Mucosa of descending colon (tissue), 3 donors: ENCODE results near the gene HIPK2. TPM values are rescaled to one million over a fixed set of nuclear protein-coding genes. Genes with fewer than 3 reads are reported as not detected.

Experiments used
- ATAC-seq: fragments of 200-7000 bp; cut with Tn5 transposase; one replicate; pipeline ENCODE4 v1.9.1; 2020; ENCODE audit warnings: mild to moderate bottlenecking, moderate library complexity
- DNase-seq, 3 donors: peaks; one replicate each; pipeline ENCODE4 v3.0.0-alpha.2; 2020
- H3K36me3 ChIP-seq: fragments of 200-600 bp; one replicate; pipeline ENCODE4 v1.8.0; 2021; ENCODE audit warnings: low read depth, mild to moderate bottlenecking
- H3K4me1 ChIP-seq: fragments of 200-600 bp; one replicate; pipeline ENCODE4 v1.8.0; 2021; ENCODE audit warnings: low read depth, mild to moderate bottlenecking
- H3K4me3 ChIP-seq: fragments of 200-600 bp; one replicate; pipeline ENCODE4 v1.8.0; 2021; ENCODE audit warnings: mild to moderate bottlenecking
- H3K9me3 ChIP-seq: fragments of 200-600 bp; one replicate; pipeline ENCODE4 v1.8.0; 2021; ENCODE audit warnings: mild to moderate bottlenecking
- intact Hi-C, 2 donors: fragments of 100-400 bp; cut with DNase I in 1 of 2; cut with micrococcal nuclease in 1 of 2; formaldehyde crosslinking; loops; one replicate each; pipeline versions ENCODE4 v1.11.0 to v1.11.1; 2022; cut with DNase I, micrococcal nuclease
- total RNA-seq, 3 donors: library from RNA; stranded (reverse); fragmentation: NEBNext Ultra II Directional in 2 of 3; extraction: Animal tissue kit (Norgen Biotek cat#: 25700) in 2 of 3; gene quantifications; one replicate each; pipeline versions ENCODE4 v1.2.1 to v1.2.4, GENCODE V29; 2021 to 2023
- TF ChIP-seq, protein P1 (sequence below): fragments of 200-600 bp; IDR thresholded peaks from one replicate; pipeline ENCODE4 v1.8.0; 2022; ENCODE audit warnings: antibody characterized with exemption, mild to moderate bottlenecking
- donor health status: DM: no; HTN: no; CAD: no; lungs with moderate emphysema.
- donor health status: DM: no; HTN: no; CAD: no.
- donor health status: DM: no; HTN: yes; CAD: no.

Gene HIPK2
- total RNA-seq, 3 donors from 2014 or later: 29.9 to 63.6 (median 39.9) TPM

DNA sequence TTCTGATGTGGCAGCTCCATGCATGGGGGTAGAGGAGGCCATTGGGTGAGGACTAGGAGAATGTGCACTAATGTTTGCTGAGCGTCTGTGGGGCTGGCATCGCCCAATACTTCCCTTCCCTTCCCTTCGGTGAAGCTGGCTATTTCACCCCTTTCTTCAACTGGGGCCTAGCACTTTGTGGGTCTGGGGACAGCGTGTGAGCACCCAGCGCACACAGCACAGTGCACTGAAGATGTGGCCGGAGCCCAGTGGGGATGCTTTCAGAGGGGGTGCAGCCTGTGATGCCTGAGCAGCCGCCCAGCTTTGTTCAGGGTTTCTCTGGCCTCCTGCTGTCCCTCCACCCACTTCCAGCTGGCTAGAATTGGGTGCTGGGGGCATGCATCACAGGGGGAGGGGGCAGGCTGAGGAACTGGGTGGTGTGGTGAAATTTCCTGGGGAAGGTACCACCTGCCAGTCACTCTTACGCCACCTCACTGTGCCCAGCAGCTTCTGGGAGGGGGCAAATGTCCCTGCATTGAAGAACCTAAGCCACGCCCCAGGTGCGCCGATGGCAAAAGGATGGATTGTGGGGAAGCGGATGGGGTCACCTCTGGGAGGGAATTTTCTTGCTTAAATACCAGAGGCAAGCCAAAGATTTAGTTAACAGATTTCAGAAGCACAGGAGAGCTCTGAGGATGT lies 208.8 kb downstream of the HIPK2 start:
- intact Hi-C loops: no loop called here
- Histone ChIP-seq H3K4me1 (no peaks in the 10 kb centered on the region), H3K36me3 (no peaks in the 10 kb centered on the region), H3K9me3 (no peaks in the 10 kb centered on the region), H3K4me3 (no peak overlapping the region)
- DNase-seq (no peak), ATAC-seq (no peak)
- TF ChIP-seq, protein P1, sequence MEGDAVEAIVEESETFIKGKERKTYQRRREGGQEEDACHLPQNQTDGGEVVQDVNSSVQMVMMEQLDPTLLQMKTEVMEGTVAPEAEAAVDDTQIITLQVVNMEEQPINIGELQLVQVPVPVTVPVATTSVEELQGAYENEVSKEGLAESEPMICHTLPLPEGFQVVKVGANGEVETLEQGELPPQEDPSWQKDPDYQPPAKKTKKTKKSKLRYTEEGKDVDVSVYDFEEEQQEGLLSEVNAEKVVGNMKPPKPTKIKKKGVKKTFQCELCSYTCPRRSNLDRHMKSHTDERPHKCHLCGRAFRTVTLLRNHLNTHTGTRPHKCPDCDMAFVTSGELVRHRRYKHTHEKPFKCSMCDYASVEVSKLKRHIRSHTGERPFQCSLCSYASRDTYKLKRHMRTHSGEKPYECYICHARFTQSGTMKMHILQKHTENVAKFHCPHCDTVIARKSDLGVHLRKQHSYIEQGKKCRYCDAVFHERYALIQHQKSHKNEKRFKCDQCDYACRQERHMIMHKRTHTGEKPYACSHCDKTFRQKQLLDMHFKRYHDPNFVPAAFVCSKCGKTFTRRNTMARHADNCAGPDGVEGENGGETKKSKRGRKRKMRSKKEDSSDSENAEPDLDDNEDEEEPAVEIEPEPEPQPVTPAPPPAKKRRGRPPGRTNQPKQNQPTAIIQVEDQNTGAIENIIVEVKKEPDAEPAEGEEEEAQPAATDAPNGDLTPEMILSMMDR: no peak

GRCh38 chr7:139568346-139568675 lies 209.5 kb downstream of the HIPK2 start:
- no peaks in the 10 kb centered on the region for H3K9me3 ChIP-seq
- intact Hi-C loops: no loop called here
- ATAC-seq: no peak
- TF ChIP-seq, protein P1: no peak
- H3K36me3 ChIP-seq: no peaks in the 10 kb centered on the region
- DNase-seq: no peak
- no peaks in the 10 kb centered on the region for H3K4me1 ChIP-seq
- no peak overlapping the region for H3K4me3 ChIP-seq

GRCh38 chr7:139567647-139568345 lies 210.0 kb downstream of the HIPK2 start:
- Histone ChIP-seq H3K4me1 (no peaks in the 10 kb centered on the region), H3K9me3 (no peaks in the 10 kb centered on the region), H3K36me3 (no peaks in the 10 kb centered on the region), H3K4me3 (no peak overlapping the region)
- DNase-seq: no peak
- ATAC-seq: no peak
- intact Hi-C loops: no loop called here
- TF ChIP-seq, protein P1: no peak

DNA sequence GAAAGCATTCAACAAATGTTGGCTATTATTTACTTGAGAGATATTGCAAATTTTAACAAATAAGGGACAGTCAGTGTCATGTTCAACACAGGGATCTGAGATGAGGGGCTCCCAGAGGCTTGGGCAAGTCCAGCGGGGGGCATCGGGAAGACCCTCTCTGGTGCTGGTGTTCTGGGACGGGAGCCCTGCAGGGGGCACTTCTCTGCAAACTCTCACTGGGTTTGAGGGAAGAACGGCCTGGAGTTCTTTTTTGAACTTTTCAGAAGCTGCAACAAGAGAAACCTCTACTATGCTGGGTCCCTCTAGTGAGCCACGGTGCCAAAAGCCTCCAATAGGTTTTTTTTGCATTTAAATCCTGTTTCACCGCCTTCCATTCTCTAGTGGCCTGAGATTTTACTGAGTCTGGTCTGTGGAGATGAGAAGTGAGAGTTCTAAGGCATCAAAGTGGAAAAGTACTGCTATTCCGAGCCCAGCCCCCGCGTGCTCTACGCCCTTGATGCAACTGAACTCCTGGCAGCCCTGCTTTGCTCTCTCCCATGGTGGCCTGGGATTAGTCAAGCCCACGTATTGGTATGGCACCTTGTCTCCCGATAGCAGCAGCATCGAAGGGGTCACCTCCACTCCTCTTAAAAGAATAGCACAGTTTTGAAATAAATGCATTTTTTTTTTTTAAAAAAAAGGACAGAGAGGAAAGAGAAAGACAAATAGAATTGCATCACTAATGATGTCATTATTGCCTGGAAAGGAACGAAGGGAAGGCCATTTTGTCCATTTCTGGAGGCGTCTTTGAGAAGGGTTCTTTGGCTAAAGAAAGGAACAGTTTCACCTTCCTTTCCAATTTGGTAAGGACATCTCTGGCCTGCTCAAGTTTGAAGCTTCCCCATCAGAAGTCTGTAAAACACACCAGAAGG lies 210.8 kb downstream of the HIPK2 start:
- no peak for DNase-seq
- intact Hi-C loops: no loop called here
- no peak overlapping the region for H3K4me3 ChIP-seq
- H3K4me1 ChIP-seq: no peaks in the 10 kb centered on the region
- ATAC-seq: no peak
- TF ChIP-seq, protein P1: no peak
- H3K36me3 ChIP-seq: no peaks in the 10 kb centered on the region
- H3K9me3 ChIP-seq: no peaks in the 10 kb centered on the region

DNA sequence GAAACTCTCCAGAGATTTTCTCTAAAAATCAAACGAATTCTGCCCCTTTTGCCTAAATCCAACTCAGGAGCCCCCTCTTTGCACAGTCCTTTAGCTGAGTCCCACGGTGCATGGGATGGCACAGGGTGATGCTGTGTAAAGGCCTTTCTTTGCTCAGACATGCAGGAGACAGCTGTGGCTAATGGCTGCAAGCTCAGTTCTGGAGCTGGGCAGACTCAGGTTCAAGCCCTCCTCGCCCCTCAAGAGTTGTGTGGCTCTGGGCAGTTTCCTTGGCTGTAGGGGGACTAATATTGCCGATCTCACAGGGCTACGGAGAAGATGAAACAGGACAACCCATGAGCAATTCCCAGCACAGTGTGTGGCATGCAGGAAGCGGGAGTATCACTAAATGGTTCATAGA lies 211.7 kb downstream of the HIPK2 start:
- TF ChIP-seq, protein P1: no peak
- Histone ChIP-seq H3K36me3 (no peaks in the 10 kb centered on the region), H3K9me3 (no peaks in the 10 kb centered on the region), H3K4me3 (no peak overlapping the region), H3K4me1 (no peaks in the 10 kb centered on the region)
- ATAC-seq: no peak
- intact Hi-C loops: no loop called here
- DNase-seq: no peak
